Activated CD8-positive, alpha-beta memory T cell treated with anti-CD3 and anti-CD28 coated beads for 48 hours (primary cell): ENCODE data around the gene LRRC8A.
"Not testable (repeated sequence)": the region's sequence is repeated elsewhere in the genome, so short reads cannot be mapped to it uniquely, and the experiment has no call there.

Experiments
- DNase-seq, 3 experiments: peaks; one replicate each; pipeline ENCODE4 v3.0.0-alpha.2; 2020; ENCODE audit warnings: low read depth in 2 of 3, low spot score in 2 of 3

Gene LRRC8A

DNA sequence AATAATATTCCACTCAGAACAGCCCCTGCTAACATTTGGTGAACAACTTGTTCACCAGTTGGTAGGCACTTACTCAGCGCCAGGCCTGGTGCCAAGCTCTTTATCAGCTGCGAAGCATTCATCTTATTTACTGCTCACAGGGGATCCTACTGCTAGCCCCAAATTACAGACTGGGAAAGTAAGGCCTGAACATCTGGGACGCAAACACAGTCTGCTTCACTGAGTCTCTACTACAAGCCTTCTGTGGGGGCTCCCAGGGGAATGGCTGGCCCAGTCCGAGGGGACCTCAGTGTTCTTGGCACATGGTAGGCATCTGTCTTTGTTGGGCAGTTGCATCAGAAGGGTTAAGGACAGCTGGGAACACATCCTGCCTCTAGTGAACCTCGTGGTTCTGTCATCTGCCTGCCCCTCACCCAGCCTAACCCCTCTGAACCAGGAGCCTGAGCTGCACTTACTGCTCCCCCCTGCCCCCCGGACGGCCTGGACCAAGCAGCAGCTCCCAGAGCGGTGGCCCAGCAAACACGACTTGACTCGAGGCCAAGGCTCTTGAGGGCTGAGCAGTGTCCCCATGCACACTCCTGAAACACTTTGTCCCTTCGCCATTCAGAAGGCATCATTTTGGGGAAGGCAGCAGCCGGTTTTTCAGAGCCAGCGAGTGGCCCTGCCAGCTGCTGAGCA, 38.6 kb downstream of the LRRC8A start, which contains the start of gene PHYHD1:
TSS of gene PHYHD1 (plus strand) at position 602 of the 678 bp plus-strand sequence. CDS start 1,342 bp downstream, outside the sequence.
- no peak for DNase-seq

DNA sequence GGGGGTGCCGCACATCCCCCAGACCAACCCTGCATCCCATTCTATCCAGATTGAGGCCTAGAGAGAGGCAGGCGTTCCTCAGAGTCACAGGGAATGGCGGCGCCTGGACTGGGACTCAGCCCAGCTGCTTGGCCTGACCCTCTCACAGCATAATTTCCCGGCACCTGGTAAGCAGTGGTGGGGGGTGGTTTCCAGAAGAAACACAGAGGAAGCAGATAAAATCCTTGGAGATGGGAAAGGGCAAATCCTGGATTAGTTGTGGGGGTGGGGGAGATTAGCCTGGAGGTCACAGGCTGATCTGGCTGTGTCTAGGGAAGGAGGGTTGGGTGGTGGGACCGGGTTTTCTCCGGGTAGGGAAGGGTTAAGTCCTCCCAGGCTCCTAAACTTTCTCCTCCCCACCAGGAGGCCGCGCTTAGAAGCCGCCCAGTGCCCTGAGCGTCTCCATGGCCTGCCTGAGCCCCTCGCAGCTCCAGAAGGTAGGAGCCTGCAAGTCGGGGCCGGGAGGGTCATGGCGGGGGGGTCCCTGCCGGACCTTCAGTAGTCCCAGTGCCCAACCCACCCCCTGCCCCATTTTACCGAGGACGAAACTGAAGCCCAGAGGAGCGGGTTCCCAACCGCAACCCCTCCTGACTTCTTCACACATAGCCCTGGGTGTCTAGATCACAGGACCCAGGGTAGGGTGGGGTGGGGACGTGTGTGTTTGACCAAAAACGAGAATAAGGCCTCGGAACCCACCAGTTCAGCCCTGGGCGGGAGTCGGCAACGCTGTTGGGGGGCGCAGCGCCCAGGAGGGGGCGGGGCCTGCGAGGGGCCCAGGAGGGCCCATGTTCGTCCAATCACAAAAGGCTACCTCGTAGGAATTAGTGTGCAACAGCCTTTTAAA, 40.2 kb downstream of the LRRC8A start:
- no peak for DNase-seq

DNA sequence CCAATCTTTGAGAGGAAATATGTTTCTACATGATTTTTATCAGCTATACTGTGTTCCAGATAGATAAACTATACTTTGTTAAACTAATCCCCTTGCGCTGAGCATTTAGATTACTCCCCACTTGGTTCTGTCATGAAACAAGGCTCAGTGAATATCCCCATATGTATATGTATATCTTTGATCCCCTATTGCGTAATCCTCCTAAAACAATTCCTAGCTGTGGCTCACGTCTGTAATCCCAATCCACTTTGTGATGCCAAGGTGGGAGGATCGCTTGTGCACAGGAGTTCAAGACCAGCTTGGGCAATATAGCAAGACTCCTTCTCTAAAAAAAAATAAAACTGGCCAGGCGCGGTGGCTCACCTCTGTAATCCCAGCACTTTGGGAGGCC, 41.6 kb downstream of the LRRC8A start:
- DNase-seq = no peak

DNA sequence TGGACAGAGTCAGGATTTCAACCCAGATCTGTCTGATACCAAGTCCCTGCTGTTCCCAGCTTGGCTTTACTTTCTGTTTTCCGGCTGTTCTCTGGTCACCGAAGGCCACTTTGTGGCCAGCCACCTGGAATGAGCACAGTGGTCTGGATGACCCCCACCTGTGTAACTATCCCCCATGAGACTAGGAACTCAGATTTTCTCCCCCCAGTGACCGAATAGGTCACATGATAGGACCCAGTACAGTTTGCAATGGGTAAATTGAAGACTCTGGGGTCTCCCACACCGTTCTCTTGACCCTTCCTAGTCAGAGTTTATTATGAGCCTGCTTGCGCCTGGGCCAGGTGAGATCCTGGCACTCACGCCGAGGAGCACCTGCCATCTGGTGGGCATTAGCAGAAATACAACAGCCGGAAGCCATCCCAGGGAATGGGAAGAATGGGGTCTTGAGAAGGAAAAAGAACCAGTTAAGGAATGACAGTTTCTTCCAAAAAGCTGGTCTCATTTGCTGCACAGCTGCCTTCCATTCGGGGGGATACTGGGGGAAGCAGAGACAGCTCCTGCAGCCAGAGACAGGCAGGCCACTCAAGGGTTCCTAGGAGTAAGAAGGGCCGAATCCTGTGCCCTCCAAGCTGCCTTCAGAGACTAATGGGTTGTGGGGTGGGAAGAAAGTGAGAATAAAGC, 45.9 kb downstream of the LRRC8A start:
- peak in 1 of 3 experiments; percentile 33 for DNase-seq

DNA sequence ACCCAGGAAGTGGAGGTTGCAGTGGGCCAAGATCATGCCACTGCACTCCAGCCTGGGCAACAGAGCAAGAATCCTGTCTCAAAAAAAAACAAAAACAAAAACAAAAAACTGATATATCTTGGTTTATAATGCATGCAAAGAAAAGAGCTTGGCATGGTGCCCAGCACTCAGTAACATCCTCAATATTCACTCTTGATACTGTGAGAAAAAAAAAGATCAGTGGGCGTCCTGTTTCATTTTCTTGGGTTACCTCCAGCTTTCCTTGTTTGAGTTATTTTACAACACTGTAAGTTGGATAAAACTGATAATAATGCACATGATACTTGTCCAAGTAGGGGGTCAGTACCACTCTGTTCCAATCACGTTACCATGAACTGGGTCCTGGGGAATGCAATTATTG, 46.7 kb downstream of the LRRC8A start:
- no peak for DNase-seq

DNA sequence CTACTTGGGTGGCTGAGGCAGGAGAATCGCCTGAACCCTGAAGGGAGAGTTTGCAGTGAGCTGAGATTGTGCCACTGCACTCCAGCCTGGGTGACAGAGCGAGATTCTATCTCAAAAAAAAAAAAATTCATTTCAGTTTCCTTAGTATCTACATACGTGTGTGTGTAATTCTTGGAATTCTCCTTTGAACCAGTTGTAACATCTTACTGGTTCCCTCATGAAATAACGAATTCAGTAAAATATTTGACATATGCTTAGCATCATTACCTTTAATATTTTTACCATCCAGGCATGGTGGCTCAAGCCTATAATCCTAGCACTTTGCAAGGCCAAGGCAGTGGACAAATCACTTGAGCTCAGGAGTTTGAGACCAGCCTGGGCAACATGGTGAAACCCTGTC, 47.6 kb downstream of the LRRC8A start:
- DNase-seq = no peak

DNA sequence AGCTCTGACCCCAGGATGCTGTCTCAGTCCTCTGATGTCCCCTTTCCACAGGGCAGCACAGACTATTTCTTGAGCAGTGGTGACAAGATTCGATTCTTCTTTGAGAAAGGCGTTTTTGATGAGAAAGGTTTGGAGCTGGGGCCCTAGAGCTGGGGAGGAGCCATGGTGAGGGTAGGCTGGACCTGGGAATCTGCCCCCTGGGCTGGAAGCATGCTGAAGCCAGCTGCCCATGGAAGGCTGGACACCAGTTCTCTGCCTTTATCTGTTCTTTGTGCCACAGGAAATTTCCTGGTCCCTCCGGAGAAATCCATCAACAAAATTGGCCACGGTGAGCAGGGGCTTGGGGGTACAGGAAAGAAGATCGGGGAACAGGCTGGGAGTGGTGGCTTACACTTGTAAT, 51.8 kb downstream of the LRRC8A start:
- no peak for DNase-seq

DNA sequence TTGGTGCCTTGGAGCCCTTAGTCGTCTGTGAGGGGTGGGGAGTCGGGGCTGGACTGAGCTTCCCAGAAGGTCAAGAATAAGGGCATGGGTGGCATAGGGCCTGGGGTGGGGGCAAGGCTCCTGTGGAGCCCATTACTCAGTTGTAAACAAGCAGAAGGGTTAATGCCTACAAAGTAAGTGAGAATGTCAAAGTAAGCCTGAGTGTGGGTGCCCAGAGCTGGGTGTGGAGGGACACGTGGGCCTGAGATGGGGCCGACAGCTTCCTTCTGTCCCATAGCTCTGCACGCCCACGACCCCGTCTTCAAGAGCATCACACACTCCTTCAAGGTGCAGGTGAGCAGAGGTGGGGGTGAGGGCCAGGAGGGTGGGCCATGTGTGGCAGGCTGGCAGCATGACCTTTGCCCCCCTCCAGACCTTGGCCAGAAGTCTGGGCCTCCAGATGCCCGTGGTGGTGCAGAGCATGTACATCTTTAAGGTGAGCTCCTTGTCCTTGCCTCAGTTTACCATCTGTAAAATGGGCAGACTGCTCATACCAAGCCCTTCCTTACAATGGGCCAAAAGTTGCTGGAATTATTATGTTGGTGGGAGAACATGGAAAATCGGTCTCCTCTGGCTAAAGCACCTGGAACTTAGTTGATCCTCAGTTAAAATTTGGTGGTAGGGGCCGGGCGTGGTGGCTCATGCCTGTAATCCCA, 54.4 kb downstream of the LRRC8A start:
- DNase-seq = no peak

DNA sequence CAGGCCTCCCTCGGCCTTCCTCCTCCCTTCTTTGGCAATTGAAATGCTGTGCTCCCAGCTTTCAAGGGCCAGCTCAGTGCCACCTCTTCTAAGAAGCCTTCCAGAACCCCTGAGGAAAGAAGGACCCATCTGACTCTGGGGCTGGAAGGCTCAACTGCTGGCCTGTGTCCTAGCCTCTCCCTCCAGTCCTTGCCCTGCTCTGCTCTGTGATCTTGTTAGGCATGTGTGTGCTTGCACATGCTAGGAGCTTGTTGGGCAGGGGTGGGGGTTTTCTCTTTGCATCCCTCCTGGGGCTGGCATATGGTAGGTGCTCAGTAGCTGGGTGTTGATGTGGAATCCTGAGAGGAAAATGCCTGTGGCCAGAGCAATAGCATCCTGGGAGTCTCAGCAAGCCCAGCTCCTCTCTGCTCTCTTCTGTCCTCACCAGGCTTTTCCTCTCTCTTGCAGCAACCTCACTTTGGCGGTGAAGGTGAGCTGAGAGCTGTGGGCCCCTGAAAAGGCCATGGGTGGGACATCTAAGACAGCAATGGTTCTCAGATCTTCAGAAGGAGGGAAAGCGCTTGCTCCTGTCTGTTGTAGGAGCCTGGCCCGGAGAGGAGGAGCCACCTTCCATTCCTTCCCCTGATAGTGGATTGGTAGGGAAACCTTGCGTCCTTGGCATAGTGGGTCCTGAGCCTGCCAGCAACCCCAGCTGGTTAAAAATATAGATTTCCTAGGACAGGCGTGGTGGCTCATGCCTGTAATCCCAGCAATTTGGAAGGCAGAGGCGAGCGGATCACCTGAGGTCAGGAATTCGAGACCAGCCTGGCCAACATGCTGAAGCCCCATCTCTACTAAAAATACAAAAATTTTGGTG, 55.6 kb downstream of the LRRC8A start:
- no peak for DNase-seq

DNA sequence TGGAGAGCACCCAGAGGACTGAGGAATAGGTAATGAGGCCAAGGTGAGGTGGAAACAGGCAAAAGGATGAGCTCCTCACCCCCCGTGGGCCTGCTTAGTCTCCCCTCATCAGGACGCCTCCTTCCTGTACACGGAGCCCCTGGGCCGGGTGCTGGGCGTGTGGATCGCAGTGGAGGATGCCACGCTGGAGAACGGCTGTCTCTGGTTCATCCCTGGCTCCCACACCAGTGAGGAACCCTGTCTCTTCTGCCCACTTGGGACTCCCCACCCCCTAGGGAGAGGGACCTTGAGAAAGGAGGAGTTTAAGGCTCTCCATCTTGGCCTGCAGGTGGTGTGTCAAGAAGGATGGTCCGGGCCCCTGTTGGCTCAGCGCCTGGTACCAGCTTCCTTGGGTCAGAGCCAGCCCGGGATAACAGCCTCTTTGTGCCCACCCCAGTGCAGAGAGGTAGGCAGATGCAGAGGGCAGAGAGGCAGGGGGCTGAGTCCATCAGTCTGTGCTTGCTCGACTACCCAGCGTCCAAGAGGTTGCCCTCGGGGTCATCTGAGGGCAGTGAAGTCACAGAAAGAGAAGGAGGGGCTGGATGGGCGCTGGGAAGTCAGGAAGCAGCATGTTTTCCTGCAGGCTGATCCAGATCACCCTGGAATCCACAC, 58.5 kb downstream of the LRRC8A start:
- DNase-seq = no peak

DNA sequence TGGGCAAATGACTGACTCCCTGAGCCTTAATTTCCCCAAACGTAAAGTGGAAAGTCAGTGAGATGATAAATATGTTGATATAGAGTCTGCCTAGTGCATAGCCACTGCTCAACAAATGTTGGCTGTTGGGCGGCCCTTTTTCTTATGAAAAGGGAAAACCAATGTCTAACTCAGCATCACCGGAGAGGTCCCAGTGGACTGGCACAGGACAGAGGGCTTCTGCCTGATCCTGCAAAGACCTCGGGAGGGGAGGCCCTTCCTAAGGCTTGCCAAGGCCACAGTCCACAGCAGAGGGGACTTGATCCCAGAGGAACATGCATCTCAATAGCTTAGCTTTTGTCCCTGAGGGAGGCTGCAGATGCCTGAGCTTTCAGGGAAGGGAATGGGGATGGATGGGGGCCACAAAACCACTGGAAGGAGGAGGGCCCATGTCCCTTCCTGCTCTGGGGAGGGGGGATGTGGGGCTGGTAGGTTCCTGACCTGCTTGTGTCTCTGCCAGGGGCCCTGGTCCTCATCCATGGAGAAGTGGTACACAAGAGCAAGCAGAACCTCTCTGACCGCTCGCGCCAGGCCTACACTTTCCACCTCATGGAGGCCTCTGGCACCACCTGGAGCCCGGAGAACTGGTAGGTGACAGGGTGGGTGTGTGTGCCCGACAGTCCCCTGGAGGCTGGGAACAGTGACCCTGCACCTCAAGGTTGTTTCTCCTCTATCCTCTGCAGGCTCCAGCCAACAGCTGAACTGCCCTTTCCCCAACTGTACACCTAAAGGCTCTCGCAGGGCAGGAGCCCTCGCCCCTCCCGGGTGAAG, 59.2 kb downstream of the LRRC8A start:
- no peak for DNase-seq

DNA sequence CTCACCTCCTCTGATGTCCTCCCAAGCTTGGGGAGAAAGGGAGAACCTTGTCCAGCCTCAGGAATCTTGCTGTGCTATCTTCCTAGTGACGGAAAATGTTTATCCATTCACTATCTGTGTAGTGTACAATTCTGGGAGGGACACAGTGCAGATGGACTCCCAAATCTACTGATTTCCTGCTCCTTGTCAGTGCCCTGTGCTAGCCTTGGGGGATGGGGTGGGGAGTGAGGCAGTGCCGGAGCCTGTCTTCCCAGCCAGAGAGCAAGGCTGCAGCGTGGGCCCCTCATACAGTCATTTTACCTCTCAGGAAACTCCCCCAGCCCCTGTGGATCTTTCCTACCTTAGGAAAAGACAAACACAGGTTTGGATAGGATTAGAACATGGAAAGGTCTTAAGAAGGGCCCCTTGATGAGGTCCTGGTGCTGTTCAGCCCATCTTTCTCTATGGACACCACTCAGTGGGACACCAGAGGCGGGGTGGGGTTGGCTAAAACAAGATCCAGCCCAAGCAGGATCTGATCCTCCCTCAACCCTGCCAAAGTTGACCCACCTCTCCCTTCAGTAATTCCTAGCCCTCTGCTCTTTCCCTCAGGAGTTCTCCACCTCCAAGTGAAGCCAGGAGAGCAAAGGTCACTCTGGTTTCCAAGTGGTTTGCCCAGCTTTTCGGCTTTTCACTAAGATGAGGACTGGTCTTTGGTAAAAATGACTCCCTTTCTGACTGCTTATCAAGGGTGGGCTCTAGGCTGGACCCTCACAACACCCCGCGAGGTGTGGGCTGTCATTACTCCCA, 62.1 kb downstream of the LRRC8A start:
- no peak for DNase-seq

DNA sequence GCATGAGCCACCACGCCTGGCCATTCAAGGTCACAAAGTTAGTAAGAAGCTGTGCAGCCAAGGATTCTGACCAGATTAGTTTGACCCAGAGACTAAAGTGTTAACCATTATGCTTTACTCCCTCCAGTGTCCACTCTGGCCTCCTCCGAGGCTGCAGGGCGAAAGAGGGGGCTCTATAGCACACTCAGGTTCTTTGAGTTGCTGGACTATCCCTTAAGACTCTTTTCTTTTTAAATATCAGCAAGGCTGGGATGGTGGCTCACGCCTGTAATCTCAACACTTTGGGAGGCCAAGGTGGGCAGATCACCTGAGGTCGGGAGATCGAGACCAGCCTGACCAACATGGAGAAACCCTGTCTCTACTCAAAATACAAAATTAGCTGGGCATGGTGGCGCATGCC, 63.0 kb downstream of the LRRC8A start:
- DNase-seq = not testable (repeated sequence)

DNA sequence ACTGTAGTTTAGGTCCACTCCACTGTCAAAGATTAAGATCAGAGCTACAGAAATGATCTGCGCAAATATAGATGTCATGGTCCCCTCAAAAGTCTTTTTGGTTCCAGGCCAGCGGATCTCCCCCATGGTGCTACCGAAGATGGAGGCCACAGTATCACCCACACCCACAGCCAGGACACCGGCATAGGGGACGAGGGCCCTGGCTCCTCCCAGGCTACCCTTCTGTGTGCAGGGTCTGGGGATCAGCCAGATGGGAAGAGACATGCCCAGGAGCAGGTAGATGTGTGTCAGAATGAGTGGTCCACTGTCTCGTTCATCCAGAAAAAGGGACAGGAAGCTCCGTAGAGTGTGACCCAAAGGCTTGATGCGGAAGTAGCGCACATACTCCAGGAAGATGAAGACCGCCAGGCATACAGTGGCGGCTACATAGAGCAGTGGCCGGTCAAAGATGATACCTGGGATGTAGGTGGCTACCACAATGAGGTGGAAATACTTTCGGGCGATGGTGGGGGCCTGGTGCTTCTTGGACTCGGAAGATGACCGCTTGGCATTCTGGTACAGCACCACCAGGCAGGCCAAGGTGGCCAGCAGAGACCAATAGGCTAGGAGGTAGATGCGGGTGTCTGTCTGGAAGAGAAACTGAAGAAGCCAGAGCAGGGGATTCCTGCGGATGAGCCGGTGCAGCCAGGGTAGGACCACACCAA, 64.0 kb downstream of the LRRC8A start:
- DNase-seq = no peak

DNA sequence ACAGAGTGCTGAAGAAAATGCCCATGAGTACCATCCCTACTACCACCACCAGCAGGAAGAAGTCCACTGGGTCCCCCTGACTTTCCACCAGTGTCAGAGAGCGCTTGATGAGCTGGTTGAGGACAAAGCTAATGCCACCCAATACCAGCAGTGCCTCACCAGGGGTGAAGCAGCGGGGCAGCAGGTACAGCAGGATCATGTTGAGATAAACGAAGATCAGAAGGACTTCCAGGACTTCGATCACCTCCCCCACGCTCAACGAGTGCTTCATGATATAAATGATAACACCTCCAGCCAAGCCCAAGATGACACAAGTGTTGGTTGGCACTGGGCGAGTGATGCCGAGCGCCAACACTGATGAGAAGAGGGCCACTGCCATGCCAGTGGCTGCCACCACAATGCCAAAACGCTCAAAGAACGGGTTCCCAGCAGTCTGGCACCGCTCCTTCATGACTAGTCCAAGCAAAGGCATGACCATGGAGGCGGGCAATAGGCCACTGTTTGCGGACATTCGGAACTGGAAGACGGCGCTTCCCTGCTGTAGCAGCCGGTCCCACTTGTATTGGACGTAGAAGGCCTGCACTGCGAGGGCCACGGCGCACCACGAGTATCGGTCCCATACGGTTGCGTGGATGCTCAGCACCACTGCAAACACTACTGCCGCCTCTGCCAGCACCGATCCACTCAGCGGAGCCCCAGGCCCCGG, 64.8 kb downstream of the LRRC8A start:
- peak in 1 of 3 experiments; percentile 4 for DNase-seq

DNA sequence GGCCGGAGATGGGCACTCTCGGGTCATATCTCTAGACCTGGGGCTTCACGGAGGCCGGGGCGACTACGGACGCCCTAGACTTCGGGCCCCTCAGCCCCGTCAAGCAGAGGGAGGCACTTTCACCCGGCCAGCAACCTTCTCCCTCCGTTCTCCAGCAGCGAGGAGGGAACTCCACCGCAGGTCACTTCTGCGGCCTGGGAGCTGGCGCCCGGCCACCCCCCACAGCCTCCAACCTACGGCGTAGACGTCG, 65.3 kb downstream of the LRRC8A start:
- DNase-seq = no peak
